ENCODE measurements around the gene HDAC4.

HDAC4 gene

DNA sequence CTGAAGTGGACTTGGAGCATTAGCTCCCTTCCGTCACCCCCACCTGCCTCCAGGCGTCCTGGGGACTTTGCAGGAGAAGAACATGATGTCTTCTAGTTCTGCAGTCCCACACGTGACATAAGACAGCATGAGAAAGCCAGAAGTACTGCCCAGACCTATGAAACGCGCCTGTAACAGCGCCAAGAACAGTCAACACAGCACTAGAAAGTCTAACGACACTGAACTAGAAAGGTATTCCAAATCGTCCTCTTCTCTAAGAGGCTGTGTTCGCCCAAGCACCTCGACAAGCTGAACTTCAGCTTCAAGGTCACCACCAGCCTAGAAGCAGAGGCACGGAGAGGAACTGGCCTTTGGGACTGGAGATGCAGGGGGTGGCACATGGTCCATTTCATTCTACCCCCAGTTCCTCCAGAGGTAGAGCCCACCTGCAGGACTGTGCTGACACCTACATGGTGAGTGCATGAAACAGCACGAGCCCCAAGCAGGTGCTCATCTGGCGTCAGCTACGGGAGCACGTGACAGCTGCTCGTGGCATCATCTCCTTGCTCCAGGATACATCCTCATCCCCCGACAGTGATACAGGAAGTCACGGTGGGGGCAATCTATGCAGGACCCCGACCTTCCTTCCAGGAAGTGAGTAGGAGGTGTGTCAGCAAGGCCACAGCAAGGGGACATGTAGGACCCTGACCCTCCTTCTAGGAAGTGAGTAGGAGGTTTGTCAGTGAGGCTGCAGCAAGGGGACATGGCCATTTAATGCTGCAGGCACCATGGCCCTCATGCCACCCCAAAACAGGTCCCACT, 3.7 kb downstream of the HDAC4 start:
- peak; percentile 44 to 61 for DNase-seq

DNA sequence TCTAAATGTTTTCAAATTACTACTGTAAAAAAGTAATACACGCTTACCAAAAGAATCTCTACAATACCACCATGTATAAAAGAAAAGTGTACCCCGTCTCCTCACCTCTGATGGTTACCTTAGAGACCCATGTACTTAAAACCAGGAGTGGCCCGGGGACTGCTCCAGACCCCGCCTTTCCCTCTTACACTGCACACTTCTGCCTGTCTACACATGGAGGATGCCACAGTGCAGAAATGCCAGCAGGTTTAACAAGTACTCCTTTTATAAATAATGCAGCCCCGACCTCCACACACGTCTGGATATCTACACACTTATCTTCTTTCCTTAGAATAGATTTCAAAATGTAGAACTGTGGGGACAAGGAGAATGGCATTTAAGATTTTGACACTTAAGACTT, 5.3 kb downstream of the HDAC4 start:
- DNase-seq: no peak

DNA sequence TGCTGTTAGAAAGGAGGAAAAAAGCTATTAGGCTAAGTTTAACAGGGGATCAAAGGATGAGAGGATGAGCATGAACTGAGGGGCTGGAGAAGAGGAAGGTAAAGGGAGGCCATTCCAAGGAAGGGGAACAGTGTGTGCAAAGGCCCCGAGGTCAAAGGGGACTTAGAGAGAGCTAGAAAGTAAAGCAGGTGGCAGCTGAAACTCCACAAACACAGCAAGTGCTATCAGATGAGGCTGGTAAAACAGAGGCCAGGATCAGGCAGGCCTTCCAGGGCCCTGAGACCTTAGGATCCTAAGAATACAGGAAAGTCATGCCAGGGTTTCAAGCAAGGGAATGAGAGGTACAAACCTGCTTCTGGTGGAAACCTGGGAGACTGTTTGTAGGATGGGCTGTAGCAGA, 5.8 kb downstream of the HDAC4 start:
- no peak for DNase-seq

DNA sequence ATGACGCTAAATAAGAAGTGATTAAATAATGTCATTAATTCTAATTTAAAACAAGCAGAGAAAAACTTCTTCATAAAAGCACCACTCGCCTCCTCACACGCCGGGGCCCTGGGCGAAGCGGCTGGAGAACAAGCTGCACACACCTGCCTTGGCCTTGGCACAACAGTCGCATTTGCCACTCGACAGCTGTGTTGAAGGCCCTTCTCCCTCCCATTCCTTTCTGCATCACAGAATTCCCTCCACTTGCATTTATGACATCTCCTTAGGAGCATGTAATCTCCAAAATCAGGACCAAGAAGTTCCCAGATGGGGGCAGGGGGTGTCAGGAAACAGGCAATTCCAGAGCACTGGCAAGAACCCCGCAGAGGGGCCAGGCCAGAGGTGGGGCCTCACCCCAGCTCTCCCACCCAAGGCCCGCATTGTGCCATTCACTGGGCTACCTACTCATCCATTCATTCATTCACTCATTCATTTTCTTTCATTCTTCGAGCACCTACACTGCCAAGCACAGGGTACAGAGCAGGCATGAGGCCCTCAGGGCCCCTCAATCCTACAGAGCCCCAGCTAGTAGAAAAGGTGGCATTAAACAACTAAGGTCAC, 6.4 kb downstream of the HDAC4 start:
- DNase-seq: no peak

DNA sequence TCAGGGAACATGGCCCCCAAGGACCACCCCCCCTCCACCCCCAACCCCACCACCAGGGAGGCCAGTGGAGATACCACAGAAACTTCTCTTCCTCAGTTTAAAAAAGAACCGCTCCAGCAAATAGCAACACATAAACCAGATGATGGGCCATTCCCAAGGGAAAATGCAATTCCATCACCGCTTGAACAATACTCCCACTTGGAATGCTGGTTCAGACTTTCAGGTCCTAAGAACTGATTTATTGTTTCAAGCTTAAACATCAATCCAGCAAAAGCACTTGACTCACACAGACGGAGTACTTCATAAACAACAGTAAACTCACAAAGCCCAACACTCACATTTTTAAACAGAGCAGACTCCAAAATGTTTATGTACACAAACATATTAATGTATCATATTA, 6.9 kb downstream of the HDAC4 start:
- no peak for DNase-seq

DNA sequence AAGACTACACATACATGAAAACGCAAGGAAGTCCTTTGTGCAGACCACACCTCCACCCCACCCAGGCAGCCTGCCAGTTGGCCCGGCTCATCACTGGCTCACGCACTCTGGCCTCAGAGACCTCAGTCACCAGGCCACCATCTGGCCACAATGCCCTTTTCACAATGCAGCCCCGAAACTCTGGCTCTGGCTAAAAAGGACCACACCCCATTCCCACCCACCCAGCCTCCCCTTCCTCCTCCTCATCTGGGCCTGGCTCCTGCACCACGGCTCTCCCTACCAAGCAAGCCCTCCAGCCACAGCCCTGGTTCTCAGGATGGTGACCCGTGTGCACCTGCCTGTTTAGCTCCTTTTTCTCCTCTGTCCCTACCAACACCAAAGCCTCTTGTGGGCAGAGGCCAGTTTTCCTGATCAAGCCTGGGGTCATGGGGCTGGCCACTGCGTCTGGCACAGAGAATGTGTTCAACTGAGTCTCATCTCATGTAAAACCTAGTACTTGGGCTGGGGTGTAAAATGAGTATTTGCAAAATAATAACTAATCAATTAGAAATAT, 7.4 kb downstream of the HDAC4 start:
- DNase-seq: no peak

- DNase-seq: no peak
Measured at GRCh38 chr2:239392688-239393387, 8.0 kb downstream of the HDAC4 start.

DNA sequence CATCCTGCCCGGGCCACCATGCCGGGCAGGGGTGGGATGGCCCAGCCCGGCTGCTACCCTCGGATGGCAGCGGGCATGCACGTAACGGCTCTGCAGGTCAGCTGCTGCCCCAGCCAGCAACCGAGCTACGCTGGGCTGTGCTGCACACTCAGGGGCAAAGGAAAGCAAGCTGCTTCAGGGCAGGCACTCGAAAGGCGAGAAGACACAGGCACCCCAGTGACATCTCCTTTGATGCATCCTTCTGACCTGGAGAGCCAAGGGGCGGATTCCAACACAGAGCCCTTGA, 8.8 kb downstream of the HDAC4 start:
- DNase-seq: no peak

- no peak for DNase-seq
Measured at GRCh38 chr2:239391286-239392071, 9.3 kb downstream of the HDAC4 start.

- no peak for DNase-seq
Measured at GRCh38 chr2:239390546-239391285, 10.1 kb downstream of the HDAC4 start.

DNA sequence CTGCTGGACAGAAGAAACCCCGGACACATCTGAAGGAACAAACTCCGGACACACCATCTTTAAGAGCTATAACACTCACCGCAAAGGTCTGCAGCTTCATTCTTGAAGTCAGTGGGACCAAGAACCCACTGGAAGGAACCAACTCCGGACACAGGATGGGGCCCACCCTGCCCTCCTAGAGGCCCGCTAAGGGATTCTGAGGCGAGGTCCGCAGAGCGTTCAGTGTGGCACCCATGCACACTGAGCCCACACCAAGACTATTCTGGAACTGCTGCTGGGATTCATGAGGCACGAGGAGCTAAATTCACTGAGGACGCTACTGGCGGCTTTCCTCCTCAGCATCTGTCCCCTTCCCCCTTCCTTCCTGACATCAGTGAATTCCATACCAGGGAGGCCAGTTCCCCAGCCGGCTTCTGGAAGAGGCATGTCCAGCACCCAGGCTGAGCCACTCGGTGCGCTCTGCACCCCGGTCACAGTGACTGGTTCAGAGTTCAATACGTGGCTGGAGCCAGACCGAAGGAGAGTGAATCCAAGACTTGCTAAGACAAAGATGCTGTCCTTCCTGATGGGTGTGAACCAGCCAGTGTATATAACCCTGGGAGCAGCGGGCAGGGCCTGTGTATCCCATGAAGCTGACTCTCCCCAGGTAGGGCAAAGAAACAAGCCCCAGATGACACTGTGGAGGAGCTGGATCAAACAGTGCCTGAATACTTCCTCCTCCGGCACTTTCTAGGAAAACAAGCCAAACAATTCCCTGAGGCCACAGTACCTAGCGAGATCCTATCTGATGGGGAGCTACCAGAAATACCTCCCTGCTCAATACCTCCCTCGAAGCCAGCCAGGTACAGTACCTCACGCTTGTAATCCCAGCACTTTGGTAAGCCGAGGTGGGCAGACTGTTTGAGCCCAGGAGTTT, 11.1 kb downstream of the HDAC4 start:
- DNase-seq: no peak

DNA sequence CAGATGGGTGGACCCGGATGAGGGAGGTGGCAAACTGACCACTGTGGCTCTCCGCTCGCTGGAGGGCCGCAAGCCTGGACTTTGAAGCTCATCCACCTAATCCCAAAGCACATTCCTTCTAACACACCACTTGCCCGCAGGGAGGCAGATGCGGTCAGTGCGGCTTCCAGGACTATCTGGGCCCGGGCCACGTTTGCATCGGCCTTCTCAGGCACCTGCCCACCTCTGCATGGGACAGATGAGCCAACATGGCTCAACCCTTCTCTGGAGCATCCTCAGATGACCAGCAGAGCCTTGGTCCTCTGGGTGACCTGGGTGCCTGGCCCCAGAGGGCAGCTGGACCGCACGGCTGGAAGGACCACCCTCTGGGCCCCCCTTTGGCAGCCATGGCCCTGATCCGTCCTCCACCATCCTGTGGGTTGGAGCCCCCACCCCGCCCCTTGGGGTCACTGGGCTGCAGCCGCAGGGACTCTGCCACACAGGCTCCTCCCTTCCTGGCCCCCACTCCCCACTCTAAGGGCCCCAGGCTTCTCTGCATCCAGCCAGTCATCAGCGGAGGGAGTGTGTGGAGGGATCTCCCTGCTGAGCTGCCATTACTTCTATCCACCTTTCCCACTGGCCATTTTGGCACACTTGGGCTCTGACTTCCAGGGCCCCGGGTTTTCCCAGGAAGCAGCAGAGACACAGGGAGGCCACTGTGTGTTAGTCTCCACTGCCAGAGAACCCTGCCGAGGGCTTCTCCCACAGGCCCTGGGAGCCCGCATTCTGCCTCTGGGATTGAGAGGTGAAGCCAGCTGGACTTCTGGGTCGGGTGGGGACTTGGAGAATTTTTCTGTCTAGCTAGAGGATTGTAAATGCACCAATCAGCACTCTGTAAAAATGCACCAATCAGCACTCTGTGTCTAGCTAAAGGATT, 12.3 kb downstream of the HDAC4 start:
- no peak for DNase-seq

GRCh38 chr2:239387811-239388210, 13.0 kb downstream of the HDAC4 start:
- no peak for DNase-seq

GRCh38 chr2:239386872-239387445, 13.9 kb downstream of the HDAC4 start:
- DNase-seq: no peak

GRCh38 chr2:239386001-239386670, 14.7 kb downstream of the HDAC4 start:
- DNase-seq: no peak

DNA sequence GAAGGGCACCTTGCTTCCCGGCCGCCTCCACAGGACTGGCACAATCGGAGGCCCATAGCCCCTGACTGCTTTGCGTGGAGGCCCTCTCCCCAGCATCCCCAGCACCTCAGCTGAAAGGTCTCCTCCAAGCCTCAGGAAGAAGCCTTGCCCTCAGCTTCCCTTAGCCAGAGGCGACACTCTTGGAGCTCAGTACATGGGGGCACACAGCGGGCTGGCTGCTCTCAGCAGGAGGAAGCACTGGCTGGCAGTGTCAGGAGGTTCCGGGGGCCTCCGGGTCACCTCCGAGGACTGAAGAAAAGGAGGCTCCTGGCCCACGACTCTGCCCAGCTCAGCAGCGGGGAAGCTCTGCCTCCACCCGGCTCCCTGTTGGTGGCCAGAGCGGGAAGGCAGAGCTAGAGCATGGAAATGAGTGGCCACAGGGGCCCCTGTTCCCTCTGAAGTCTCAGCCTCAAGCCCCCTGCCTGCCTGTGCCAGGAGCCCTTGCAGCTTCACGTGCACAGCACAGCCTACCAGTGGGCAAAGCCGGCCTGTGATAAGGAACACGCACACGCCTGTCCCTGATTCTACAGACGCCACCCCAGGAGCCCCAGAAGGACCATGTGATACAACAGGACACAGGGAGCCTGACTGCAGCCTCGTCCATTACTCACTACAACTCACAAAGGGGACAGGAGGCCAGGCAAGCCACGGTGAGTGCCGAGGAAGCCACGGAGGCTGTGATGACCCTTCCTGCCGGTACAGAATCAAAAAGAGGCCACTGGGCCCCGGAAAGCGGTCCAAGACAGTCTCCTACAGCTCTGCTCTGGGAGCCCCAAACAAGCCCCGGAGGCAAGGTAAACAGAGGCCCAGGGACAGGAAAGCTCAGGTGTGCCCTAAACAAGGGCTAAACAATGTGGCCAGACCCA, 15.5 kb downstream of the HDAC4 start:
- DNase-seq: no peak

GRCh38 chr2:239383759-239384156, 17.1 kb downstream of the HDAC4 start:
- DNase-seq: no peak
